ENCODE measurements around the gene ARHGAP27.

GRCh38 chr17:45345554-45346215 is 87.0 kb downstream of the ARHGAP27 start:
- TF ChIP-seq, protein P1, sequence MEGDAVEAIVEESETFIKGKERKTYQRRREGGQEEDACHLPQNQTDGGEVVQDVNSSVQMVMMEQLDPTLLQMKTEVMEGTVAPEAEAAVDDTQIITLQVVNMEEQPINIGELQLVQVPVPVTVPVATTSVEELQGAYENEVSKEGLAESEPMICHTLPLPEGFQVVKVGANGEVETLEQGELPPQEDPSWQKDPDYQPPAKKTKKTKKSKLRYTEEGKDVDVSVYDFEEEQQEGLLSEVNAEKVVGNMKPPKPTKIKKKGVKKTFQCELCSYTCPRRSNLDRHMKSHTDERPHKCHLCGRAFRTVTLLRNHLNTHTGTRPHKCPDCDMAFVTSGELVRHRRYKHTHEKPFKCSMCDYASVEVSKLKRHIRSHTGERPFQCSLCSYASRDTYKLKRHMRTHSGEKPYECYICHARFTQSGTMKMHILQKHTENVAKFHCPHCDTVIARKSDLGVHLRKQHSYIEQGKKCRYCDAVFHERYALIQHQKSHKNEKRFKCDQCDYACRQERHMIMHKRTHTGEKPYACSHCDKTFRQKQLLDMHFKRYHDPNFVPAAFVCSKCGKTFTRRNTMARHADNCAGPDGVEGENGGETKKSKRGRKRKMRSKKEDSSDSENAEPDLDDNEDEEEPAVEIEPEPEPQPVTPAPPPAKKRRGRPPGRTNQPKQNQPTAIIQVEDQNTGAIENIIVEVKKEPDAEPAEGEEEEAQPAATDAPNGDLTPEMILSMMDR (IDR thresholded peaks at IDR 0.05): no peak
- TF ChIP-seq TCF7L2 (IDR thresholded peaks at IDR 0.05; ENCODE audit: low read depth, low read length) (peak; percentile 73), SIN3A (IDR thresholded peaks at IDR 0.05; ENCODE audit: borderline replicate concordance, insufficient read depth, low read depth, low read length) (no peak), POLR2AphosphoS5 (IDR thresholded peaks at IDR 0.05; ENCODE audit: low read depth, low read length) (no peak)
